HFFc6 (cell line): ENCODE measurements around the gene PINLYP. TPM values are rescaled to one million over a fixed set of nuclear protein-coding genes. Genes with fewer than 3 reads are reported as not detected.

ENCODE experiments used
- DNase-seq: peaks from one replicate; pipeline ENCODE4 v3.0.0-alpha.2; 2018
- H3K27ac Mint-ChIP-seq: 2 replicates; pipeline ENCODE4 v1.8.0; 2020; ENCODE audit warnings: mild to moderate bottlenecking, mixed read lengths
- H3K27me3 Mint-ChIP-seq: 2 replicates; pipeline ENCODE4 v1.8.0; 2021; ENCODE audit warnings: mild to moderate bottlenecking, moderate library complexity, mixed read lengths; ENCODE audit not compliant: insufficient read depth
- H3K36me3 Mint-ChIP-seq: 2 replicates; pipeline ENCODE4 v1.8.0; 2021; ENCODE audit warnings: low read depth, mixed read lengths
- H3K4me1 Mint-ChIP-seq: 2 replicates; pipeline ENCODE4 v1.8.0; 2020; ENCODE audit warnings: low read depth, mixed read lengths
- H3K4me3 Mint-ChIP-seq: 2 replicates; pipeline ENCODE4 v1.8.0; 2020; ENCODE audit warnings: mild to moderate bottlenecking, moderate library complexity, mixed read lengths
- H3K9me3 Mint-ChIP-seq: 2 replicates; pipeline ENCODE4 v1.8.0; 2020; ENCODE audit warnings: mild to moderate bottlenecking, mixed read lengths
- CTCF ChIP-seq: fragments of 200-600 bp; sonication (generic); IDR thresholded peaks from 2 replicates; pipeline ENCODE4 v1.5.0; 2021; ENCODE audit warnings: antibody characterized with exemption, mild to moderate bottlenecking
- total RNA-seq, 6 experiments: library from RNA; stranded (reverse); fragmentation: NEBNext Ultra II Directional; extraction: Animal tissue kit (Norgen Biotek cat#: 25700); gene quantifications; 2 replicates in 1 of 6; 3 replicates in 5 of 6; pipeline ENCODE4 v1.2.3, GENCODE V29; 2021

Gene PINLYP
- total RNA-seq, 6 experiments from 2014 or later = 0.23 to 0.61 TPM; not detected in 4

DNA sequence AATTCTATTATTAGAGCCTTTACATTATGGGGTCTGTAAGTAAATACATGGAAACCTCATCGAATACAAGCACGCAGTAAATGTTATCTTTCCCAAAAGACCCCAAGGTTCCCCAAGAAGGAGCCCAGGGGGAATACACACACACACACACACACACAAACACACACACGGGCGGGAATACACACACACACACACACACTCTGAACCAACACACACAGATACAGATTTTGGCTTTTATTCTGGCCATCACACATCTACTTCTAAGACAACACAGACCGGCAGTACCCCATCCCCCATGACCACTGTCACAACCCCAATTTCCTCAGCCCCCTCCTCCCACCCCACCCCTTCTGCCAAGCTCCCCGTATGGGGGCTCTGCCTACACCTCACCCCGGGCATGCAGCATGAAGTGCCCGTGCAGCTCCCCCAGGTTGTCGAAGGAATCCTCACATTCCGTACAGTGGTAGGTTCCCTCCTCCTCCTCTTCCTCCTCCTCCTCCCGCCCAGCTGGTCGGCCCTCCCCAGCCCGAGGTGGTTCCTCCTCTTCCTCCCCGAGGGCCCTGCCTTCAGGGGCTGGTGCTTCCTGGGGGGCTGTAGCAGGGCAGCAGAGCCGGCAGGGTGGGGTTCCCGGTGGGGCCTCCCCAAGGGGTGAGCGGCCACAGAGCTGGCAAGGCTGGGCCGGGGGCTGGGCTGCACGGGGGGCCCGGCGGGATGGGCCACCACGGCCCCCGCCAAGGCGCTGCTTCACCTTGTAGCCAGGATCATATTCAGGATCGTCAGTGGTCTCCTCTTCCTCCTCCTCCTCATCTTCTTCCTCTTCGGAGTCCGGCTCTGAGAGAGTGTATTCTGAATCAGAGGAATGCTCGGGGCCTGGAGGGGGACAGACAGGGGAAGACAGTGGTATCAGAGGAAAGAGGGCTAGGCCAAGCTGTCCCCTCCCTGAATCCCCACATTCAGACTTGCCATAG is 31.9 kb downstream of the PINLYP start:
- peaks cover 5% of the 10 kb centered on the region for H3K27me3 Mint-ChIP-seq
- peaks cover 8% of the 10 kb centered on the region for H3K36me3 Mint-ChIP-seq
- H3K4me3 Mint-ChIP-seq = no peak overlapping the region
- no peaks in the 10 kb centered on the region for H3K9me3 Mint-ChIP-seq
- no peak for DNase-seq
- H3K27ac Mint-ChIP-seq = no peak overlapping the region; the same call in 1 of the 2 replicates
- TF ChIP-seq CTCF = no peak
- H3K4me1 Mint-ChIP-seq = peaks cover 12% of the 10 kb centered on the region

DNA sequence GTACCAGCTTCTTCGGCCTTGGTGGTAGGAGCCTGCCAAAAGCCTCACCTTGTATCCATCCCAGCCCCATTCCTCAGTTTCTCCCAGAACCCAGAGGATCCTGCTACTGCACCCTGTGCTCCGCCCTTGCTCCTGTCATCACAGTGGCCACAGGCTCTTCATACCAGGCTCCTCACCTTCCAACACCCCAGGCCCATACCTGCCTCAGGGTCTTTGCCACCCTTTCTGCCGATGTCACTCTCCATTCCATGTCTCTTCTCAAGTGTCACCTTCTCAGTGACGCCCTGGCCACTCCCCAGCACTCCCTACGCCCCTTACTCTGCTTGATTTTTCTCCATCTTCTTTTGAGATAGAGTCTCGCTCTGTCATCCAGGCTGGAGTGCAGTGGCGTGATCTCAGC is 34.3 kb downstream of the PINLYP start:
- Mint-ChIP-seq H3K27ac (no peak overlapping the region), H3K4me3 (no peak overlapping the region)
- no peak for TF ChIP-seq CTCF

DNA sequence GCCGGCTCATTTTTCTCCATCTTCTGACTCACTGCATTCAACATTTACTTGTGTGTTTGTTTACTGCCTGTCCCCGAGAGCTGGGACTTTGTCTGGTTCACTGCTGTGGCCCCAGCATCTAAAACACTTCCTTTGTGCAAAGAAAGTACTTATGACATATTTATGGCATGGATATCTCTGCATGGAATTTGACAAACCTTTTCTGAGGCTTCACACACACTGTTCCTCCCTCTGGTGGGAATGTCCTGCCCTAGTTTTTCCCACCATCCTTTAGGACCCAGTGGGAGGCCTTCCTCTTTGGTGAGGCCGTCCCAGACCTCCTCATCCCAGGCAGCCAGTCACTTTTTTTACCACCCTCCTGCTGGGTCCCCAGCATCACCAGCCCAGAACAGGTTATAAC is 34.9 kb downstream of the PINLYP start:
- H3K27me3 Mint-ChIP-seq = peaks cover under 1% of the 10 kb centered on the region; the same call in 1 of the 2 replicates
- no peaks in the 10 kb centered on the region for H3K9me3 Mint-ChIP-seq
- peak overlapping the region; percentile 38 for H3K27ac Mint-ChIP-seq
- no peak overlapping the region for H3K4me3 Mint-ChIP-seq
- peak; percentile 11 for DNase-seq
- H3K4me1 Mint-ChIP-seq = peaks cover 12% of the 10 kb centered on the region
- peaks cover 19% of the 10 kb centered on the region for H3K36me3 Mint-ChIP-seq
- TF ChIP-seq CTCF = no peak

More for the DNA sequence above, 34.3 kb downstream of the PINLYP start:
- H3K9me3 Mint-ChIP-seq = no peaks in the 10 kb centered on the region
- no peak for DNase-seq
- peaks cover 1% of the 10 kb centered on the region; the same call in 1 of the 2 replicates for H3K27me3 Mint-ChIP-seq
- H3K4me1 Mint-ChIP-seq = peaks cover 12% of the 10 kb centered on the region
- peaks cover 19% of the 10 kb centered on the region for H3K36me3 Mint-ChIP-seq

GRCh38 chr19:43611788-43612187 is 36.2 kb downstream of the PINLYP start, which contains the start of gene SRRM5:
SRRM5 (plus strand) TSS chr19:43612088; CDS start chr19:43612122, 34 bp downstream.
- Mint-ChIP-seq H3K27ac (peak within 1 kb of the TSS; percentile 38; the same call in 1 of the 2 replicates), H3K4me3 (no peak within 1 kb of the TSS), H3K27me3 (no peaks in the 10 kb centered on the region; the same call in 1 of the 2 replicates), H3K9me3 (no peaks in the 10 kb centered on the region), H3K36me3 (peaks cover 19% of the 10 kb centered on the region), H3K4me1 (peaks cover 12% of the 10 kb centered on the region)
- no peak for TF ChIP-seq CTCF
- DNase-seq = no peak

- Mint-ChIP-seq H3K4me1 (peaks cover 12% of the 10 kb centered on the region), H3K27ac (no peak overlapping the region)
- 0 out of 2 replicates have a peak, but pooled peaks have one; percentile 22 for TF ChIP-seq CTCF
Measured at GRCh38 chr19:43612374-43612773, 36.8 kb downstream of the PINLYP start.

More at GRCh38 chr19:43612374-43612773, 36.8 kb downstream of the PINLYP start:
- H3K27me3 Mint-ChIP-seq = no peaks in the 10 kb centered on the region; the same call in 1 of the 2 replicates
- DNase-seq = no peak
- peaks cover 19% of the 10 kb centered on the region for H3K36me3 Mint-ChIP-seq
- no peaks in the 10 kb centered on the region for H3K9me3 Mint-ChIP-seq
- no peak overlapping the region for H3K4me3 Mint-ChIP-seq
